Astrocyte (in vitro differentiated cells and primary cell): ENCODE results near the gene SYT6.

ENCODE experiments used
- EZH2 ChIP-seq: IDR thresholded peaks from 2 replicates; pipeline ENCODE4 v1.6.1; 2012; ENCODE audit warnings: mild to moderate bottlenecking, low read length, inconsistent platforms; ENCODE audit not compliant: insufficient read depth
- TF ChIP-seq, protein P1 (sequence below): IDR thresholded peaks from 2 replicates; pipeline ENCODE4 v1.5.1; 2011; ENCODE audit warnings: low read depth, mild to moderate bottlenecking, inconsistent platforms, low read length, moderate library complexity; ENCODE audit not compliant: insufficient read depth

DNA sequence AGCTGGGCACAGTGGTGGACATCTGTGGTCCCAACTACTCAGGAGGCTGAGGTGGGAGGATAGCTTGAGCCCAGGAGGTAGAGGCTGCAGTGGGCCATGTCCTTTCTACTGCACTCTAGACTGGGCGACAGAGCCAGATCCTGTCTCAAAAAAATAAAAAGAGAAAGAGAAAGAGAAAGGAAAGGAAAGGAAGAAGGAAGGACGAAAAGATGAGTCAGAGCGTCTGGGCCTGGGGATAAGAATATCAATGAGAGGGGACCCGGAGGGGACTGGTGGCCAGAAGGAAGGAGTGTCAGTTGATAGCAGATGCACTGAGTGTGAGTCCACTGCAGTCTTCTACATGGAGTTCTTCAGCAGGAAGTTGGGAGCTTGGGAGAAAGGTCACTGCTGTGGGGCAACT is 75.6 kb downstream of the SYT6 start:
- TF ChIP-seq, protein P1, sequence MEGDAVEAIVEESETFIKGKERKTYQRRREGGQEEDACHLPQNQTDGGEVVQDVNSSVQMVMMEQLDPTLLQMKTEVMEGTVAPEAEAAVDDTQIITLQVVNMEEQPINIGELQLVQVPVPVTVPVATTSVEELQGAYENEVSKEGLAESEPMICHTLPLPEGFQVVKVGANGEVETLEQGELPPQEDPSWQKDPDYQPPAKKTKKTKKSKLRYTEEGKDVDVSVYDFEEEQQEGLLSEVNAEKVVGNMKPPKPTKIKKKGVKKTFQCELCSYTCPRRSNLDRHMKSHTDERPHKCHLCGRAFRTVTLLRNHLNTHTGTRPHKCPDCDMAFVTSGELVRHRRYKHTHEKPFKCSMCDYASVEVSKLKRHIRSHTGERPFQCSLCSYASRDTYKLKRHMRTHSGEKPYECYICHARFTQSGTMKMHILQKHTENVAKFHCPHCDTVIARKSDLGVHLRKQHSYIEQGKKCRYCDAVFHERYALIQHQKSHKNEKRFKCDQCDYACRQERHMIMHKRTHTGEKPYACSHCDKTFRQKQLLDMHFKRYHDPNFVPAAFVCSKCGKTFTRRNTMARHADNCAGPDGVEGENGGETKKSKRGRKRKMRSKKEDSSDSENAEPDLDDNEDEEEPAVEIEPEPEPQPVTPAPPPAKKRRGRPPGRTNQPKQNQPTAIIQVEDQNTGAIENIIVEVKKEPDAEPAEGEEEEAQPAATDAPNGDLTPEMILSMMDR, result no peak
- TF ChIP-seq EZH2, result no peak
